Measurements from ENCODE around the gene DNASE1L2. TPM values are rescaled to one million over a fixed set of nuclear protein-coding genes. Genes with fewer than 3 reads are reported as not detected.
A peak's percentile ranks its signal among the peaks of the same experiment; 100 is the strongest.

The DNASE1L2 gene
- total and polyA plus RNA-seq, 5 experiments from 2014 or later: 1.4 to 1.6 TPM; not detected in 3

GRCh38 chr16:2211923-2212347, 24.3 kb upstream of the DNASE1L2 start:
- Mint-ChIP-seq H3K27ac (peak overlapping the region in 1 of 10 donors; percentile 70), H3K36me3 (peaks cover 0 to 21% (median 8%) of the 10 kb centered on the region in 3 donors), H3K27me3 (no peaks in the 10 kb centered on the region), H3K4me1 (peaks cover 8 to 32% (median 25%) of the 10 kb centered on the region in 4 donors), H3K4me3 (peak overlapping the region in 6 of 10 donors; percentile 20 to 60 (median 46)), H3K9me3 (no peaks in the 10 kb centered on the region)
- ATAC-seq: no peak
- POLR2A ChIA-PET: no interaction called here
- no peak for DNase-seq

- peak overlapping the region in 6 of 10 donors; percentile 29 to 72 (median 44) for H3K27ac Mint-ChIP-seq
- POLR2A ChIA-PET: interaction anchor here (0.9 kb wide), 1 partner anchor 430 kb away, joined by 3 read pairs; the partner anchor contains the start of genes NUBP2 and SPSB3
- no peak for ATAC-seq
- H3K4me3 Mint-ChIP-seq: peak overlapping the region; percentile 59 to 85 (median 72)
- DNase-seq: no peak
- H3K4me1 Mint-ChIP-seq: peaks cover 8 to 25% (median 18%) of the 10 kb centered on the region in 4 donors
- H3K27me3 Mint-ChIP-seq: no peaks in the 10 kb centered on the region
- peaks cover 0 to 18% (median 5%) of the 10 kb centered on the region in 3 donors for H3K36me3 Mint-ChIP-seq
- no peaks in the 10 kb centered on the region for H3K9me3 Mint-ChIP-seq
Observed at GRCh38 chr16:2212362-2213324, 23.6 kb upstream of the DNASE1L2 start.

DNA sequence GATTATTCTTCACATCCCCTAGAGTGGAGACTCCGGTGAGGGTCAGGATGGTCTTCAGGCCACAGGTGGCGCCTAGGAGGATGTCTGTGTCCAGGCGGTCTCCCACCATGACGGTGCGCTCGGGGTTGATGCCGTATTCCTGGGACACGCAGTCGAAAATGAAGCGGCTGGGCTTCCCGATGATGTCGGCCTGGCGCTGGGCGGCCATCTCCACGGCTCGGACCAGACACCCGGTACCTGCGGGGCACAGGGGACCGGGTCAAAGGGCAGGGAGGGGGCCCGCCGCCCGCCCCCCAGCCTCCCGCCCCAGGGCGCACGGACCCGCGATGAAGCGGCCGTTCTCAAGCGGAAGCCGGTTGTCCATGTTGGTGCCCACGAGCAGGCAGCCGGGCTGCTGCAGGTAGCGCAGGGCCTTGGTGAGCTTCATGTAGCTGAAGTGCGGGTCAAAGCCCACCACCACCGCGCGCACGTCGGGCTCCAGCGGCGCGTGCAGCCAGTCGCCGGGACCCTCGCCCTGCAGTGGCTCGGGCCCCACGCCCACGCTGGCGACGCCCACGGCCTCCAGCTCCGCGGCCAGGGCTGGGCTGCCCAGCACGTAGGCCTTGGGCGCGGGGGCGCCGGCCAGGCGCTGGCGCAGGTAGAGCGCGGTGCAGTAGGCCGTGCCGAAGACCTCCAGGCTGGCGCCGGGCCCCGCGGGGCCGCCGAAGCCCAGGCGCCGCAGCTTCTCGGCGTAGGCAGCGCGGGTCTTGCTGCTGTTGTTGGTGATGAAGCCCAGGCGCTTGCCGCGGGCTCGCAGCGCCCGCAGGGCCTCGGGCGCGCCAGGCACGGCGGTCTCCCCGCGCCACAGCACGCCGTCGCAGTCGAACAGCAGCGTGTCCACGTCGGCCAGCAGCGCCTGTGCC, 22.2 kb upstream of the DNASE1L2 start:
- no peak for DNase-seq
- H3K36me3 Mint-ChIP-seq: peaks cover 0 to 6% (median 0%) of the 10 kb centered on the region in 3 donors
- no peaks in the 10 kb centered on the region for H3K9me3 Mint-ChIP-seq
- H3K4me1 Mint-ChIP-seq: peaks cover 5 to 23% (median 14%) of the 10 kb centered on the region in 4 donors
- H3K27ac Mint-ChIP-seq: peak overlapping the region in 6 of 10 donors; percentile 33 to 81 (median 40)
- H3K27me3 Mint-ChIP-seq: no peaks in the 10 kb centered on the region
- POLR2A ChIA-PET: interaction anchor here (0.6 to 3.6 kb wide), 23 partner anchors 9 to 1530 kb away, joined by 3 to 58 read pairs (median 3); partner anchors contain the start of genes AMDHD2, ATP6V0C, DNASE1L2 and E4F1
- peak overlapping the region; percentile 59 to 85 (median 74) for H3K4me3 Mint-ChIP-seq
- ATAC-seq: peak in 1 of 2 donors; percentile 19

GRCh38 chr16:2214719-2214968, 21.6 kb upstream of the DNASE1L2 start, which contains the start of gene PGP:
Gene PGP, minus strand, starts transcription at chr16:2214840. Its CDS starts 63 bp downstream, at chr16:2214777.
- H3K36me3 Mint-ChIP-seq: peaks cover 0 to 2% (median 0%) of the 10 kb centered on the region in 3 donors
- DNase-seq (peak in 1 of 10 donors; percentile 99), ATAC-seq (peak; percentile 95 to 96)
- peaks cover 5 to 23% (median 14%) of the 10 kb centered on the region in 4 donors for H3K4me1 Mint-ChIP-seq
- POLR2A ChIA-PET: interaction anchor here (0.6 to 3.6 kb wide), 25 partner anchors 8 to 1531 kb away, joined by 3 to 58 read pairs (median 3); partner anchors contain the start of genes AMDHD2, ATP6V0C, DNASE1L2 and E4F1
- H3K9me3 Mint-ChIP-seq: no peaks in the 10 kb centered on the region
- H3K4me3 Mint-ChIP-seq: peak within 1 kb of the TSS; percentile 82 to 92 (median 88)
- H3K27me3 Mint-ChIP-seq: no peaks in the 10 kb centered on the region
- peak within 1 kb of the TSS; percentile 37 to 95 (median 86) for H3K27ac Mint-ChIP-seq

- DNase-seq: no peak
- Mint-ChIP-seq H3K27ac (peak overlapping the region in 2 of 10 donors; percentile 56 to 59), H3K36me3 (no peaks in the 10 kb centered on the region), H3K9me3 (no peaks in the 10 kb centered on the region), H3K4me1 (peaks cover 5 to 23% (median 14%) of the 10 kb centered on the region in 4 donors), H3K27me3 (no peaks in the 10 kb centered on the region), H3K4me3 (peak overlapping the region; percentile 42 to 92 (median 80))
- POLR2A ChIA-PET: interaction anchor here (0.7 to 3.6 kb wide), 4 partner anchors 11 to 302 kb away, joined by 3 to 58 read pairs (median 6); partner anchors contain the start of genes ATP6V0C and MLST8
- no peak for ATAC-seq
Observed at GRCh38 chr16:2216330-2216729, 19.9 kb upstream of the DNASE1L2 start.

DNA sequence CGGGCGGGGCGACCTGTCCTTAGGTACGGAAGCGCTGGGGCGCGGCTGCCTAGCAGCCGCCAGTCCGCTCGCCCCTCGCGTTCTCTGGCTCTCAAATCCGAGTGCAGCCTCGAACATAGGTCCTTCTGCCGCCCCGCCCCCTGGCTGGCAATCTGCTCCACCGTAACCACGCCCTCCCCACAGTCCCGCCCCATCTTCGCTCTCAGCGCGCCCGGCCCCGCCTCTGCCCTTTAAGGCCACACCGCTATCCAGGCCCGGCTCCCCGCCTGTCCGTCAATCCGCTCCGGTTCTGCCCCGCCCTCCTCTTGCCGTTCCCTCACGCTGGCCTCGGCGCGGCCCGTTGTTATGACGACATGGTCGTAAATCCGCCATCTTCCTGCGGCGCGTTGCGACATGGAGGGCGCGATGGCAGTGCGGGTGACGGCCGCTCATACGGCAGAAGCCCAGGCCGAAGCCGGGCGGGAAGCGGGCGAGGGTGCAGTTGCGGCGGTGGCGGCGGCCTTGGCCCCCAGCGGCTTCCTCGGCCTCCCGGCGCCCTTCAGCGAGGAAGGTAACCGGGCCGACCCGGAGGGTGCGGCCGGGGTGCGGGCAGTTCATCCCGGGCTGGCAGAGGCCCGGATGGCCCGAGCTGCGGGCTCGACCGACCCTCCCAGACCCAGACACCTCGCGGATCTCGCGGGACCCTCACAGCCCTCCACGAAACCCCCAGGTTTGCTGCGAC, 12.9 kb upstream of the DNASE1L2 start, which contains the start of gene E4F1:
Gene E4F1 (plus strand): TSS at position 371 of the 721 bp plus-strand sequence. CDS start 23 bp downstream, at position 394.
- Mint-ChIP-seq H3K4me3 (peak within 1 kb of the TSS; percentile 79 to 93 (median 88)), H3K27me3 (no peaks in the 10 kb centered on the region), H3K36me3 (peaks cover 0 to 18% (median 6%) of the 10 kb centered on the region in 3 donors), H3K4me1 (peaks cover 0 to 26% (median 13%) of the 10 kb centered on the region in 4 donors), H3K9me3 (no peaks in the 10 kb centered on the region), H3K27ac (peak within 1 kb of the TSS; percentile 51 to 95 (median 90))
- peak; percentile 95 to 97 for ATAC-seq
- POLR2A ChIA-PET: interaction anchor here (0.7 to 2.0 kb wide), 6 partner anchors 9 to 290 kb away, joined by 4 to 13 read pairs (median 4); partner anchors contain the start of genes ECI1, MLST8, PGP and TRAF7
- DNase-seq: peak; percentile 92 to 99 (median 98)

GRCh38 chr16:2223942-2224486, 12.2 kb upstream of the DNASE1L2 start:
- peaks cover 0 to 26% (median 13%) of the 10 kb centered on the region in 4 donors for H3K4me1 Mint-ChIP-seq
- DNase-seq (peak in 2 of 10 donors; percentile 10 to 31), ATAC-seq (peak; percentile 29 to 35)
- H3K27ac Mint-ChIP-seq: peak overlapping the region; percentile 48 to 91 (median 61)
- H3K36me3 Mint-ChIP-seq: peaks cover 0 to 19% (median 6%) of the 10 kb centered on the region in 3 donors
- peak overlapping the region; percentile 71 to 90 (median 80) for H3K4me3 Mint-ChIP-seq
- H3K9me3 Mint-ChIP-seq: no peaks in the 10 kb centered on the region
- POLR2A ChIA-PET: interaction anchor here (0.6 to 2.0 kb wide), 4 partner anchors 9 to 251 kb away, joined by 3 to 13 read pairs (median 4); partner anchors contain the start of genes ECI1, MLST8, PGP and TBC1D24
- no peaks in the 10 kb centered on the region for H3K27me3 Mint-ChIP-seq

DNA sequence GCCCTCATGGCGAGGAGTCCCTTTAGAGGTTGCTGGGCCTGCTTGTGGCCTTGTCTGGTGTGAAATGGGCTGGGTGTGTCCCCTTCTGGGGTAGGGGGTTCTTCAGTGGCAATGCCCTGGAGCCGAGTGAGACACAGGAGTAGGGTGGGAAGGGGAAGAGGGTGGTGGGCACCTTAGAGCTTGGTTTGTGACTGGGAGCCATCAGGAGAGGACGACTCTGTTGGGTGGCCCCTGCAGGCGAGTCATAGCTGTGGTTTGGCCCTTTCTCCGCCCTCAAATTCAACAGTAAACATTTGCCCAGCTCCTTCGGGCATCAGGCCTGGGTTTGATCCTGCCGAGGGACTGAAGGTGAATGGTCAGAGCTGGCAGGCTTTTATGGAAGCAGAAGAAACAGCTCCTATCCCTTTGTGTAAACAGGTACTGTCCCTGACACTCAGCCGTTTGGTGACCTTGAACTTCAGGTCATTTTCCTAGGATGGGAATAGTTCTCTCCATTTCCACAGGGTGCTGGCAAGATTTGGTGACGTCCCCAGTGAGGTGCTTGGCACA, 9.9 kb upstream of the DNASE1L2 start:
- no peak for ATAC-seq
- Mint-ChIP-seq H3K9me3 (no peaks in the 10 kb centered on the region), H3K4me1 (peaks cover 0 to 26% (median 13%) of the 10 kb centered on the region in 4 donors), H3K27me3 (peaks cover 0 to 2% (median 0%) of the 10 kb centered on the region in 5 donors), H3K27ac (peak overlapping the region in 3 of 10 donors; percentile 52 to 77 (median 65)), H3K4me3 (peak overlapping the region in 6 of 10 donors; percentile 7 to 70 (median 24)), H3K36me3 (peaks cover 0 to 41% (median 16%) of the 10 kb centered on the region in 3 donors)
- POLR2A ChIA-PET: interaction anchor here (0.7 to 1.8 kb wide), 4 partner anchors 10 to 25 kb away, joined by 3 to 12 read pairs (median 6); partner anchors contain the start of genes DNASE1L2, ECI1 and MLST8
- no peak for DNase-seq

- Mint-ChIP-seq H3K4me3 (peak overlapping the region in 2 of 10 donors; percentile 10 to 16), H3K36me3 (peaks cover 0 to 47% (median 19%) of the 10 kb centered on the region in 3 donors), H3K4me1 (peaks cover 0 to 26% (median 13%) of the 10 kb centered on the region in 4 donors), H3K27me3 (peaks cover 0 to 2% (median 0%) of the 10 kb centered on the region in 5 donors), H3K27ac (peak overlapping the region in 1 of 10 donors; percentile 22), H3K9me3 (no peaks in the 10 kb centered on the region)
- ATAC-seq (no peak), DNase-seq (no peak)
- POLR2A ChIA-PET: interaction anchor here (1.1 to 1.8 kb wide), 3 partner anchors 12 to 24 kb away, joined by 4 to 12 read pairs (median 4); partner anchors contain the start of genes ECI1, MLST8 and PGP
Observed at GRCh38 chr16:2226918-2227317, 9.3 kb upstream of the DNASE1L2 start.

GRCh38 chr16:2228161-2228824, 8.0 kb upstream of the DNASE1L2 start:
- Mint-ChIP-seq H3K4me3 (no peak overlapping the region), H3K27me3 (peaks cover 0 to 2% (median 0%) of the 10 kb centered on the region in 5 donors), H3K27ac (no peak overlapping the region), H3K4me1 (peaks cover 0 to 23% (median 12%) of the 10 kb centered on the region in 4 donors), H3K36me3 (peaks cover 0 to 54% (median 23%) of the 10 kb centered on the region in 3 donors), H3K9me3 (no peaks in the 10 kb centered on the region)
- no peak for ATAC-seq
- DNase-seq: no peak
- POLR2A ChIA-PET: no interaction called here

Data from naive thymus-derived CD8-positive, alpha-beta T cell (primary cell).